Fibroblast of skin of left quadriceps (primary cell): ENCODE data around the gene TMEM87A.
"Not testable (repeated sequence)": the region's sequence is repeated elsewhere in the genome, so short reads cannot be mapped to it uniquely, and the experiment has no call there.

ENCODE experiments used
- DNase-seq, 2 experiments: peaks; one replicate each; pipeline ENCODE4 v3.0.0-alpha.2; 2013; ENCODE audit warnings: low read depth in 2 of 2

Gene TMEM87A, protein sequence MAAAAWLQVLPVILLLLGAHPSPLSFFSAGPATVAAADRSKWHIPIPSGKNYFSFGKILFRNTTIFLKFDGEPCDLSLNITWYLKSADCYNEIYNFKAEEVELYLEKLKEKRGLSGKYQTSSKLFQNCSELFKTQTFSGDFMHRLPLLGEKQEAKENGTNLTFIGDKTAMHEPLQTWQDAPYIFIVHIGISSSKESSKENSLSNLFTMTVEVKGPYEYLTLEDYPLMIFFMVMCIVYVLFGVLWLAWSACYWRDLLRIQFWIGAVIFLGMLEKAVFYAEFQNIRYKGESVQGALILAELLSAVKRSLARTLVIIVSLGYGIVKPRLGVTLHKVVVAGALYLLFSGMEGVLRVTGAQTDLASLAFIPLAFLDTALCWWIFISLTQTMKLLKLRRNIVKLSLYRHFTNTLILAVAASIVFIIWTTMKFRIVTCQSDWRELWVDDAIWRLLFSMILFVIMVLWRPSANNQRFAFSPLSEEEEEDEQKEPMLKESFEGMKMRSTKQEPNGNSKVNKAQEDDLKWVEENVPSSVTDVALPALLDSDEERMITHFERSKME

GRCh38 chr15:42272939-42273899 is at the start of gene TMEM87A, which contains the start of gene GANC:
Gene TMEM87A, minus strand, starts transcription at chr15:42273433. Its CDS starts 35 bp downstream, at chr15:42273398.
Gene GANC, plus strand, starts transcription at chr15:42273201. Its CDS starts 1,281 bp downstream, at chr15:42274482.
- DNase-seq, result peak; percentile 98

GRCh38 chr15:42319206-42319605 is 46.0 kb upstream of the TMEM87A start:
- DNase-seq, result no peak

DNA sequence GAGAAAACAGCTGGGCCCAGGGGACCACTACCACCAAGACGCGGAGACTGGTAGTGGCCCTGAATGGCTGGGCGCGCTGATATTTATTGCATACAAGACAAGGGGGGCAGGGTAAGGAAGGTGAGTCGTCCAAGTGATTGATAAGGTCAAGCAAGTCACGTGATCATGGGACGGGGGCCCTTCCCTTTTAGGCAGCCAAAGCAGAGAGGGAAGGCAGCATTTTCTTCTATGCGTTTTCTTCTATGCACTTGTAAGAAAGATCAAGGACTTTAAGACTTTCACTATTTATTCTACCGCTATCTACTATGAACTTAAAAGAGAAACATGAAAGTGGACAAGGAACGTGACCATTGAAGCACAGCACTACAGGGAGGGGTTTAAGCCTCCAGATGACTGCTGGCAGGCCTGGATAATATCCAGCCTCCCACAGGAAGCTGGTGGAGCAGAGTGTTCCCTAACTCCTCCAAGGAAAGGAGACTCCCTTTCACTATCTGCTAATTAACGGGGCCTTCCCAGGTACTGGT is 43.1 kb upstream of the TMEM87A start:
- not testable (repeated sequence) for DNase-seq

DNA sequence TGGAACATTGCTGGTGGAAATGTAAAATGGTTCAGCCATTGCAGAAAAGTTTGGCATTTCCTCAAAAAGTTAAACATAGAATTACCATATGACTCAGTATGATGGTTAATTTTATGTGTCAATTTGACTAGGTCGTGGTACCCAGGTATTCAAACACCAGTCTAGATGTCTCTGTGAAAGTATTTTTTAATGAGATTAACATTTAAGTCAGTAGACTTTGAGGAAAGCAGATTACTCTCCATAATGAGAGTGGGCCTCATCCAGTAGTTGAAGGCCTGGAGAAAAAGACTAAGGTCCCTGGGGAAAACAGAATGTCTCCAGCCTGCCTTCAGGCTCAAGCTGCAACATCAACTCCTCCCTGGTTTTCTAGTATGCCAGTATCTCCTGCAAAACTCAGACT is 42.3 kb upstream of the TMEM87A start:
- peak in 1 of 2 experiments; percentile 4 for DNase-seq

DNA sequence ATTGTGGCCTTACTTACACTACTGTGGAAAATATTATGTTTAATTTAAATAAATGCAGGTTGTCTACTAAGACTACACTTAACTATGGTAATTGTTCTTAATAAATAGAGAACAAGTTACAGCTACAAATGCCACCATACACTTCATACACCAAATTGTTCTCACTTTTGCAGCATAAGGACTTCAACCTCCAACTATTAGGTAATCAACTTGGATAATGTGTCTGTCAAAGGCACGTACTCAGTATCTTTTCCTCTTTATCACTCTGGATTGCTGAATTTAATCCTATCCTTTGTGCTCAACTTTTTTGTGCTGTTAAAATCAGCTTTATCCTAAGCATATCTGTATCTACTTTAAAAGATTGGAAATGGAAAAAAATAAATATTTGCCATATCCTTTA is 41.6 kb upstream of the TMEM87A start:
- no peak for DNase-seq

DNA sequence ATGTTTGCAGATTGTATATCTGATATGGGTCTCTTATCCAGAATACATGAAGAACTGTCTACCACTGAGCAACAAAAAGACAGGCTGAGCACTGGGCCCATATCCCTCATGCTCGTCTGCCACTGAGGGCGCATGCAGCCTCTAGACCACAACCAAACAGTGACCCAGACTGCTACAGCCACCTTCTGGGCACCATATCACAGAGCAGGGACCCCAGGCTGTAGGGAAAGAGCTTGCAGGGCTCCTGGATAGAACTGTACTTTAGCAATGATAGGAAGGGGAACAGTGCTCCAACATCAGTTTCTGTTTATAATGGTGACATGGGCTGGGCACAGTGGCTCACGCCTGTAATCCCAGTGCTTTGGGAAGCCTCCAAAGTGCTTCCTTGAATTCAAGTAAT is 40.2 kb upstream of the TMEM87A start:
- DNase-seq, result no peak

- DNase-seq, result no peak
Measured at GRCh38 chr15:42306681-42307080, 33.4 kb upstream of the TMEM87A start.

DNA sequence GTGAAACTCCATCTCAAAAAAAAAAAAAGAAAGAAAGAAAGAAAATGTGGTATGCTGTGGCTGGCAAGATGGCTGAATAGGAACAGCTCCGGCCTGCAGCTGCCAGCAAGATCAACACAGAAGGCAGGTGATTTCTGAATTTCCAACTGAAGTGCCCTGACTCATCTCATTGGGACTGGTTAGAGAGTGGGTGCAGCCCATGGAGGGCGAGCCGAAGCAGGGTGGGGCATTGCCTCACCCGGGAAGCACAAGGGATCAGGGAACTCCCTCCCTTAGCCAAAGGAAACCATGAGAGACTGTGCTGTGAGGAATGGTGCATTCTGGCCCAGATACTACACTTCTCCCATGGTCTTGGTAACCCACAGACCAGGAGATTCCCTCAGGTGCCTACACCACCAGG is 27.8 kb upstream of the TMEM87A start:
- DNase-seq, result not testable (repeated sequence)

DNA sequence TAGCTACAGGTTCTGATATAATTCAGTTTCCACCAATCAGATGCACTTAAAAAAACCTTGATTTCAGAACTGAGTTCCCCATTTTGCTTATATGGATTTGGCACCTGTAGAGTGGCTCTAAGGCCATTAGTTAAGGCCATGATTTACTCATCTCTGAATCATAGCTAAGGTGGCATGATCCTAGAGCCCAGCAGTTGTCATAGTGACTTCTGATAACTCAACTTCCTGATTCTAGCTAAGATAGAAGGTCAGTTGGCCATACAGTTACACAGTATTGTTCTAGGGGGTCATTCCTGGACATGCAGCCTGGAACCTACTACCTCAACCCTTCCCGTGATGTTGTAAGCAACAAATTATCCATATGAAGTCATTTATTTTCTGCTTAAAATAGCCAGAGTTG is 15.9 kb upstream of the TMEM87A start:
- no peak for DNase-seq

DNA sequence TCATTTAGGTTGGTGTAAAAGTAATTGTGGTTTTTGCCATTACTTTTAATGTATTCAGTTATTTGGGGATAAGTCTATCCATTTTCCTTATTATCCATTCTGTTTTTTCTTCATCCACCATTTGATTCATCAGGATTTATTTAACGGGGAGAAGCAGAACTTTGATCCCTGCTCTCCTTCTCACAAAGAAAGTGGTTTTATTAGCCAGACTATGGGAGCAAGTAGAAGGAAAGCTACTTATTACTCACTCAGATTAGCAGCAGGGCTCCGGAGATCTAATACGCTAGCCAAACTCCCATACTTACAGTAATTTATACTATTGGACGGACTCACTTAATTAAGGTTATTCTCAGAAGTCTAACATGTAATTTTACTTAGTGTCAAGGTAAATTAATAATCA is 14.7 kb upstream of the TMEM87A start:
- no peak for DNase-seq

GRCh38 chr15:42286445-42287029 is 13.3 kb upstream of the TMEM87A start:
- DNase-seq, result no peak

GRCh38 chr15:42285034-42285433 is 11.8 kb upstream of the TMEM87A start:
- DNase-seq, result no peak

DNA sequence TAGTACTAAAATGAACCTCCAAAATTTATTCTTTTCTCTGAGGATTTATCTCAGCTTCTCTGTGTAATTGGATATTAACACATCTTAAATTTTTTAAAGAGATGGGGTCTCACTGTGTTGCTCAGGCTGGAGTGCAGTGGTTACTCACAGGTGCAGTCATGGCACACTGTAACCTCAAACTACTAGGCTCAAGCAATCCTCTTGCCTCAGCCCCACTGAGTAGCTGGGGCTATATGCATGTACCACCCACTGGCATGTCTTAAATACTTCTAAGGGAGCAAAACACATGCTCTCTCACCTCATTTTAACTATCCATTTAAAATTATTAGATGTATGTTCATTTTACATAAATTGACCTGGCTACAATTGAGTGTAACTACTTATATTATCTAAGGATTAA is 11.3 kb upstream of the TMEM87A start:
- no peak for DNase-seq

DNA sequence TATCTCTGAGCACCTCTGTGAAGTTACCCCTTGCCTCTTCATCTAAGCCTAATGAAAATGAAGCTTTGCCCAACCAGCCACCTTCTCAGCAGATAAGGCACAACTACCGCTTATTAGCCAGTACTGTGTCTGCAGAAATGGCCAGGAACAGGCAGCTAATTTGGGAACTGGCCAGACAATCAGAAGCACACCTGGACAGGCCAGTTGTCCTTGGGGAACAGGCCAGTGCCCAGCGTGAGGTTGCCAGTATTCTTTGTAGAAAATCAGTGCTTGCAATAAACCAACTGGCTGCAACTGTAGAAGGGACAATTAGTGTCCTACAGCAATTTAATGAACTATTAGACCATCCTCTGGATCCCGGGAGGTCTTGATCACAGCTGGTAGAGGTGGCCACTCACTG is 10.4 kb upstream of the TMEM87A start:
- no peak for DNase-seq

GRCh38 chr15:42282926-42283325 is 9.7 kb upstream of the TMEM87A start:
- no peak for DNase-seq

- no peak for DNase-seq
Measured at GRCh38 chr15:42282344-42282743, 9.1 kb upstream of the TMEM87A start.

DNA sequence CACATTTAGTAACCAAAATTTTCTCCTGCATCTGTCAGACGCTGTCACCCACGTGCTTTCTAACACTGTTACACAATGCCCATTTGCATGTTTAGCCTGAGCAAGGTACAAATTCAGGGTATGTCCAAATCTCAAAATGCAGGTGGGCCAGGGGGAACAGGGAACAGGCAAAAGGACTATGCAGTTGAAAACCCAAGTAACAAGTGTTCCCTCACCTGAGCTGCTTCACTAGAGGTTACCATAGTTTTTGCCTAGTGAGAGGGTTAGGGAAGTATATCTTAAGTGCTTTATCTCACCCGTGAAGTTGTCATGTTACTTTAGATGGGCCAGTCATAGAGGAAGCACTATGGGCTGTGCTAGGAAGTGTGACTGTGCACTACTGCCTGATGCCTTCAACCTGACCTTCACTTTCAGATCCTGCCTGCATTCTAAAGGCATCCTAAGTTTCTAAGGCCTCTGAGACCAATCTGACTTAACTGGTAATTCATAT is 6.0 kb upstream of the TMEM87A start:
- no peak for DNase-seq

GRCh38 chr15:42276762-42277161 is 3.5 kb upstream of the TMEM87A start:
- DNase-seq, result no peak

DNA sequence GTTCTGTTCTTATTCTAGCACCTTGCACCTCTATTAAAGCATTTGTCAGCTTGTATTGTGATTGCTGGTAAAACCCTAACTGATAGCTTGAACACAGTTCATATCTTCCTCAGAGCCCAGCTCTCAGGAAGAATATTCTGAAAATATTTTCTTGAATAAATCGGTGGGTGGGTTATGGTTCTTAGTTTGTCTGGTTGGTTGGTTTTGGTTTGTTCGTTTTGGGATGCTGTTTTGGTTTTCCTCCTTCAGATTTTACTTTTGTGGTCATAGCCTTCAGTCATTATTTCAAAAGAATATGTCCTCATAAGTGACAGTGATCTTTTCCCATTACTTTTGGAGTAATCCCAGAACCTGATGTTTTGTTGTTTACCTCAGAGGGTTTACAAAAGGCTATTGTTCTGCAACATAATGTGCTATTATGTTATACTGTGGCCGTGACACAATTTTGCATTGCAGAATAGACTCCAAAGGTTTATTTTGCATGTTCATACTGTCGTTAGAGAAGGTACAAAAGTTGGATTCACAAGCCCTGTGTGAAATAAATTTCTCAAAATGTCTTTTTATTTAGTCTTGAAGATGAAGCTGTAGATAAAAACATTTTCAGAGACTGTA is 2.7 kb upstream of the TMEM87A start:
- DNase-seq, result no peak

DNA sequence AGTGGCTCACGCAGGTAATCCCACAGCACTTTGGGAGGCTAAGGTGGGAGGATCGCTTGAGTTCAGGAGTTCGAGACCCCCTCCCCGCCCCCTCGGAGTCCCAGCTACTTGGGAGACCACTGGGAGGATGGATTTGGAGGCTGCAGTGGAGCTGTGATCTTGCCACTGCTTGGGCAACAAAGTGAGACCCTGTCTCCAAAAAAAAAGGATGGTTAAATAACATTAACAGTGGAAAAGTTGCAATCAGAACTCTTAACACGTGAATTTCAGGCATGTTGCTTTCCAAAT is 1.4 kb upstream of the TMEM87A start:
- no peak for DNase-seq
